ENCODE data around the gene MTHFSD. TPM values are rescaled to one million over a fixed set of nuclear protein-coding genes. Genes with fewer than 3 reads are reported as not detected.

Gene MTHFSD
- total and polyA plus RNA-seq, 4 donors = 9.4 to 28.5 (median 16.6) TPM

GRCh38 chr16:86556576-86556975, 1.5 kb upstream of the MTHFSD start:
- DNase-seq (no peak), ATAC-seq (ENCODE audit: insufficient read depth, low FRiP score) (no peak)
- Histone ChIP-seq H3K27ac (ENCODE audit: low read depth in 1 of 2, low read length in 1 of 2) (no peak overlapping the region), H3K36me3 (ENCODE audit: control insufficient read depth in 4 of 4, insufficient read depth in 4 of 4, low read length in 4 of 4) (peaks cover 0 to 6% (median 3%) of the 10 kb centered on the region in 4 donors), H3K4me3 (no peak overlapping the region), H3K27me3 (ENCODE audit: control insufficient read depth in 3 of 3, insufficient read depth in 3 of 3, low read length in 2 of 3) (peaks cover 0 to 2% (median 0%) of the 10 kb centered on the region in 3 donors), H3K9ac (ENCODE audit: insufficient read depth in 1 of 2, low read length in 2 of 2) (no peak overlapping the region), H3K4me1 (ENCODE audit: control insufficient read depth in 5 of 5, insufficient read depth in 5 of 5, low read length in 5 of 5) (peaks cover 0 to 11% (median 3%) of the 10 kb centered on the region in 5 donors), H3K9me3 (ENCODE audit: control insufficient read depth in 4 of 4, insufficient read depth in 3 of 4, low read length in 3 of 4) (no peaks in the 10 kb centered on the region)
- TF ChIP-seq, protein P1, sequence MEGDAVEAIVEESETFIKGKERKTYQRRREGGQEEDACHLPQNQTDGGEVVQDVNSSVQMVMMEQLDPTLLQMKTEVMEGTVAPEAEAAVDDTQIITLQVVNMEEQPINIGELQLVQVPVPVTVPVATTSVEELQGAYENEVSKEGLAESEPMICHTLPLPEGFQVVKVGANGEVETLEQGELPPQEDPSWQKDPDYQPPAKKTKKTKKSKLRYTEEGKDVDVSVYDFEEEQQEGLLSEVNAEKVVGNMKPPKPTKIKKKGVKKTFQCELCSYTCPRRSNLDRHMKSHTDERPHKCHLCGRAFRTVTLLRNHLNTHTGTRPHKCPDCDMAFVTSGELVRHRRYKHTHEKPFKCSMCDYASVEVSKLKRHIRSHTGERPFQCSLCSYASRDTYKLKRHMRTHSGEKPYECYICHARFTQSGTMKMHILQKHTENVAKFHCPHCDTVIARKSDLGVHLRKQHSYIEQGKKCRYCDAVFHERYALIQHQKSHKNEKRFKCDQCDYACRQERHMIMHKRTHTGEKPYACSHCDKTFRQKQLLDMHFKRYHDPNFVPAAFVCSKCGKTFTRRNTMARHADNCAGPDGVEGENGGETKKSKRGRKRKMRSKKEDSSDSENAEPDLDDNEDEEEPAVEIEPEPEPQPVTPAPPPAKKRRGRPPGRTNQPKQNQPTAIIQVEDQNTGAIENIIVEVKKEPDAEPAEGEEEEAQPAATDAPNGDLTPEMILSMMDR (IDR thresholded peaks at IDR 0.05; ENCODE audit: control extremely low read depth, extremely low read depth) = no peak
- 70 to 72% methylated on average over 5 of the region's 5 CpGs for WGBS, 2 donors

- ATAC-seq (ENCODE audit: insufficient read depth, low FRiP score) = no peak
- peaks cover 0 to 11% (median 3%) of the 10 kb centered on the region in 5 donors for H3K4me1 ChIP-seq (ENCODE audit: control insufficient read depth in 5 of 5, insufficient read depth in 5 of 5, low read length in 5 of 5)
- 31 to 41% methylated on average over 17 of the region's 17 CpGs for WGBS, 2 donors
- peak overlapping the region; percentile 91 to 93 for H3K9ac ChIP-seq (ENCODE audit: insufficient read depth in 1 of 2, low read length in 2 of 2)
- TF ChIP-seq, protein P1 (IDR thresholded peaks at IDR 0.05; ENCODE audit: control extremely low read depth, extremely low read depth) = no peak
- H3K4me3 ChIP-seq = peak overlapping the region; percentile 84
- DNase-seq = no peak
- H3K9me3 ChIP-seq (ENCODE audit: control insufficient read depth in 4 of 4, insufficient read depth in 3 of 4, low read length in 3 of 4) = no peaks in the 10 kb centered on the region
- H3K27me3 ChIP-seq (ENCODE audit: control insufficient read depth in 3 of 3, insufficient read depth in 3 of 3, low read length in 2 of 3) = no peaks in the 10 kb centered on the region
- H3K27ac ChIP-seq (ENCODE audit: low read depth in 1 of 2, low read length in 1 of 2) = no peak overlapping the region
- H3K36me3 ChIP-seq (ENCODE audit: control insufficient read depth in 4 of 4, insufficient read depth in 4 of 4, low read length in 4 of 4) = peaks cover 0 to 7% (median 3%) of the 10 kb centered on the region in 4 donors
These were observed 655 bp upstream of the MTHFSD start for GRCh38 chr16:86555704-86556075.

DNA sequence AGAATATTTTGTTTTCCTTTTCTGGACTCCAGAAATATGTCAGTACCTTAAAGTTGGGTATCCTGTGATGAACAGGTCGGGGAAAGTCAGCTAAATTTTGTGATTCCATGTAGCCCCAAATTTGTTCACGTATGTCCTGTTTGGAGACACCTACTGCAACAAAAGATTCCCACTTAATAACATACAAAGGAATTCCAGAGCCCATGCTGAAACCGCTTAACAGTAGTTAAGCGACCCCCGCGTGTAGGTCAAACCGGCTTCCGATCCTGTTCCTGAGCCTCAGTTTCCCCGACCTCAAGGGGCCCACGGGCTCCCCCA, 477 bp downstream of the MTHFSD start:
- Histone ChIP-seq H3K4me3 (peak overlapping the region; percentile 84), H3K4me1 (ENCODE audit: control insufficient read depth in 5 of 5, insufficient read depth in 5 of 5, low read length in 5 of 5) (peaks cover 0 to 11% (median 3%) of the 10 kb centered on the region in 5 donors), H3K36me3 (ENCODE audit: control insufficient read depth in 4 of 4, insufficient read depth in 4 of 4, low read length in 4 of 4) (peaks cover 0 to 15% (median 6%) of the 10 kb centered on the region in 4 donors), H3K9me3 (ENCODE audit: control insufficient read depth in 4 of 4, insufficient read depth in 3 of 4, low read length in 3 of 4) (no peaks in the 10 kb centered on the region), H3K27me3 (ENCODE audit: control insufficient read depth in 3 of 3, insufficient read depth in 3 of 3, low read length in 2 of 3) (no peaks in the 10 kb centered on the region), H3K9ac (ENCODE audit: insufficient read depth in 1 of 2, low read length in 2 of 2) (peak overlapping the region; percentile 93 to 96), H3K27ac (ENCODE audit: low read depth in 1 of 2, low read length in 1 of 2) (peak overlapping the region; percentile 80 to 82)
- 5 to 8% methylated on average over 10 of the region's 10 CpGs for WGBS, 2 donors
- DNase-seq (peak in 1 of 3 donors; percentile 32), ATAC-seq (ENCODE audit: insufficient read depth, low FRiP score) (no peak)
- TF ChIP-seq, protein P1 (IDR thresholded peaks at IDR 0.05; ENCODE audit: control extremely low read depth, extremely low read depth) = no peak

DNA sequence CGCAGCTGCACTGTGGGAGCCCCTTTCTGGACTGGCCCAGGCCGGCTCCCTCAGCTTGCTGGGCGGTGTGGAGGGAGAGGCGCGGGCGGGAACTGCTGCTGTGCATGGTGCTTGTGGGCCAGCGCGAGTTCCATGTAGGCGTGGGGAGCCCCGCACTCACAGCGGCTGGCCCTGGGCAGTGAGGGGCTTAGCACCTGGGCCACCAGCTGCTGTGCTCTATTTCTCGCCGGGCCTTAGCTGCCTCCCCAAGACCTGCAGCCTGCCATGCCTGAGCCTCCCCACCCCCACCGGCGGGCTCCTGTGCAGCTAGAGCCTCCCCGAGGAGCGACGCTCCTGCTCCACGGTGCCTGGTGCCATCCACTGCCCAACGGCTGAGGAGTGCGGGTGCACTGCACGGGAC, 1.7 kb downstream of the MTHFSD start:
- DNase-seq (no peak), ATAC-seq (ENCODE audit: insufficient read depth, low FRiP score) (no peak)
- TF ChIP-seq, protein P1 (IDR thresholded peaks at IDR 0.05; ENCODE audit: control extremely low read depth, extremely low read depth) = no peak
- peaks cover 0 to 16% (median 9%) of the 10 kb centered on the region in 4 donors for H3K36me3 ChIP-seq (ENCODE audit: control insufficient read depth in 4 of 4, insufficient read depth in 4 of 4, low read length in 4 of 4)
- no peak overlapping the region for H3K27ac ChIP-seq (ENCODE audit: low read depth in 1 of 2, low read length in 1 of 2)
- H3K4me3 ChIP-seq = no peak overlapping the region
- H3K9me3 ChIP-seq (ENCODE audit: control insufficient read depth in 4 of 4, insufficient read depth in 3 of 4, low read length in 3 of 4) = no peaks in the 10 kb centered on the region
- H3K9ac ChIP-seq (ENCODE audit: insufficient read depth in 1 of 2, low read length in 2 of 2) = no peak overlapping the region
- H3K27me3 ChIP-seq (ENCODE audit: control insufficient read depth in 3 of 3, insufficient read depth in 3 of 3, low read length in 2 of 3) = no peaks in the 10 kb centered on the region
- peaks cover 0 to 11% (median 3%) of the 10 kb centered on the region in 5 donors for H3K4me1 ChIP-seq (ENCODE audit: control insufficient read depth in 5 of 5, insufficient read depth in 5 of 5, low read length in 5 of 5)
- WGBS, 2 donors = 95 to 96% methylated on average over 22 of the region's 22 CpGs
